NCI-H2107 treated with DMSO at 0.1 percent for 48 hours (cell line): ENCODE results near the gene LRRC42.

Source experiments
- DNase-seq: peaks from one replicate; lab custom pipeline; 2025; ENCODE audit not compliant: unreplicated experiment; lab: John Stamatoyannopoulos, UW

Gene LRRC42

GRCh38 chr1:53938136-53938830, 7.9 kb upstream of the LRRC42 start:
- no peak for DNase-seq

GRCh38 chr1:53942127-53942957, 3.8 kb upstream of the LRRC42 start:
- DNase-seq: no peak

- no peak for DNase-seq
These were observed 3.1 kb upstream of the LRRC42 start for GRCh38 chr1:53943090-53943489.

GRCh38 chr1:53943490-53944043, 2.6 kb upstream of the LRRC42 start:
- DNase-seq: no peak

DNA sequence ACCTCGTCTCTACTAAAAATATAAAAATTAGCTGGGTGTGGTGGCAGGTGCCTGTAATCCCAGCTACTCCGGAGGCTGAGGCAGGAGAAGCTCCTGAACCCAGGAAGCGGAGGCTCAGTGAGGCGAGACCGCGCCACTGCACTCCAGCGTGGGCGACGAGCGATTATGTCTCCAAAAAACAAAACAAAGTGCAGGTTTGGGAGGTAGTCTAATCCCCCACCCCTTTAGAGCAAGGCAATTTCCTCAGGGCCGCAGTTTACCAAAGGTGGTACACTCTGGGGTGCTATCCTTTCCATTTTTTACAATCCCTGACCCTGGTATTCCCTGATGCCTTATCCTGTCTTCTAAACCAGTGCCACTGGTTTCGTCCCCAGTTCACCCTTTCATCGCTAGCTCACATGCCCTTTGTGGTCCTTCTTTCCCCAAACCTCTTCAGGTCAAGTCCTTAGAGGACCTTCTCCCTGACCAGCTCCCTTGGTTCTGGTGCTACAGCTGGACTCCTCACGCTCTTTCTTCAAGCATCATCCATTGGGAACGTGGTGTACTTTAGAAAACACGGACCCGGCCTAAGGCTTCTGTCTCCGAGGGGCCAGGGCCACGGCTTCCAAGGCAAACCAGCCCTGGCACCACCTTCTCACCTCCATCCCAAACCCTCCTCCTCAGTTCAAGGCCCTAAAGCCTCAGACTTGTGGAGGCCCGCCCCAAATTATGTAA, 1.5 kb upstream of the LRRC42 start:
- DNase-seq: peak; percentile 44

DNA sequence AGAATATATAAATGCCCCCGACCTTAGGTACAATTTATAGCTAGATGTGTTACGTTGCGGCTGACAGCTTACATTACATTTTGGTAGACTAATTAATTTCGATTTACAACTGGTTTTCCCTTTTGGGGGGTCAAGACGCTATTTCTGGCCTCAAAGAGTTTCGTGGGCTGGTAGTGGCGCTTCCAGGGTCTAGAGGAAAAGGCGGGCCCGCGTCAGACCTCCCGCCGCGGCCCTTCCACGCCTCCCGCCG, 1.0 kb upstream of the LRRC42 start:
- DNase-seq: no peak

- DNase-seq: peak; percentile 98
These were observed 508 bp upstream of the LRRC42 start, which contains the start of gene IFT25 for GRCh38 chr1:53945433-53946251. TSS of gene IFT25 (minus strand) at chr1:53945699. CDS start at chr1:53940082, 5,617 bp downstream.

DNA sequence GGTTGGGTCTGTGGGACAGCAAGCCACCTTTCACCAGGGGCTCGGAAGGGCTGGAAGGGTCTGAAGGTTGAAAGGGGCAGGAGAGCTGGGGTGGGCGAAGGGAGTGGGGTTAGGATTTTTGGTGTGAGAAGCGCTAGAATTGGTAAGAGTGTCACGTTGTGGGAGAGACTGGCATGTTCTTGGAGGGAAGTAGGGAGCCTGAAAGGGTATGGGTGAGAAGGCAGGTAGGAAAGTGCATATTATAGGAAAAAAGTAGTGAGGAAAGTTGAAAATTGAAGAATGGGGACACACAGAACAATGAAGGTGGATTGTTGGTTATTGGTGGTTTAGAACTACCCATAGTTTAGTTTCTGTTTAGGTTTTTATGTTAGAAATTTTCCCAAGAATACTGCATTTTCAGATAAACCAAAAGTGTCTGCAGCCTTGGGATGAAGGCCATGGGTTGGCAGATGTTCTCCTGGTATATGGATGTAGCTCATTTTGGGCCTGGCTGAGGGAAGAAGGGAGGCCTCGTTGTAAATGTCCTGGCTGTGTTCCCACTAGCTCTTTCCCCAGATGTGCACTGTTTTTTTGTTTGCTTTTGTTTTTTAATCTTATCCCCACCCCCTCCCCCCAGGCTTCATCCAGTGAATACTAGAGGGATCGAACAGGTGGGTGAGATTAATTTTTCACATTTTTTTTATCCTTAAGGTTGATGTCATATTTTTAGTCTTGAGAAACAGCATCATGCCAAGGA, 1.2 kb downstream of the LRRC42 start:
- DNase-seq: no peak

DNA sequence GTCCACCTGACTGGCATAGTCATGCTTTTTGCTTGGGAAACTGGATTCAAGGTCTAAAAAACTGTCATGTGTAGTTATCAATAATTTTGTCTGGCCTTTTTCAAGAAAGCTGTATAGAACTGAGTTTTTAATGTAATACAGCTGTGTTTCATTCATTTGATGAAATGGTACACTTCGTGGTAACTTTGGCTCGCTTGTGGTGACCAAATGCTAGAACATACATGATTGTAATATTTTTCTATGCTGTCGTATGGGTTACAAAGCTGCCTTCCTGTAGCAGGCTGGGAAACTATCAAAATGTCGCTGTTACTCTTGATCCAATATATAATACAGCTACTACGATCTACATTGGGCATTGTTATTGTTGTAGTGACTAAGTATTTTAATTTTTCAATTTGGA, 2.1 kb downstream of the LRRC42 start:
- no peak for DNase-seq

- DNase-seq: peak; percentile 68
These were observed 3.2 kb downstream of the LRRC42 start for GRCh38 chr1:53949023-53949990.

DNA sequence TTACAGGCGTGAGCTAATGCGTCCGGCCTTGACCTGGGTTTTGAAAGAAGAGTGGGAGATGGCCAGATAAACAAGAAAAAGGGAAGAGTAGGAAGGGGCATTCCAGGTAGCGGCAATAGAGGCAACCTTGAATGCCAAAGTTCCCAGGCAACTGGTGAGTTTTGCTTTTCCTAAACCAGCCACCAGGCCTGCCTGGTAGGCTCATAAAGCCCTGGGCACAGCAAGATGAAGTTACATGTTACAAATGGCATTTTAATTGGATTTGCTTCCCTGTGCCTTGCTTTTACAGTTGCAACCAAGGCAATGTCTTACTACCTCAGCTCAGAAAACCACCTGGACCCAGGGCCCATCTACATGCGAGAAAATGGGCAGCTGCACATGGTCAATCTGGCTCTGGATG, 5.5 kb downstream of the LRRC42 start:
- DNase-seq: no peak

GRCh38 chr1:53954128-53954527, 8.0 kb downstream of the LRRC42 start:
- DNase-seq: no peak

GRCh38 chr1:53956308-53957168, 10.4 kb downstream of the LRRC42 start:
- peak; percentile 58 for DNase-seq

GRCh38 chr1:53957194-53957818, 11.2 kb downstream of the LRRC42 start:
- DNase-seq: no peak

DNA sequence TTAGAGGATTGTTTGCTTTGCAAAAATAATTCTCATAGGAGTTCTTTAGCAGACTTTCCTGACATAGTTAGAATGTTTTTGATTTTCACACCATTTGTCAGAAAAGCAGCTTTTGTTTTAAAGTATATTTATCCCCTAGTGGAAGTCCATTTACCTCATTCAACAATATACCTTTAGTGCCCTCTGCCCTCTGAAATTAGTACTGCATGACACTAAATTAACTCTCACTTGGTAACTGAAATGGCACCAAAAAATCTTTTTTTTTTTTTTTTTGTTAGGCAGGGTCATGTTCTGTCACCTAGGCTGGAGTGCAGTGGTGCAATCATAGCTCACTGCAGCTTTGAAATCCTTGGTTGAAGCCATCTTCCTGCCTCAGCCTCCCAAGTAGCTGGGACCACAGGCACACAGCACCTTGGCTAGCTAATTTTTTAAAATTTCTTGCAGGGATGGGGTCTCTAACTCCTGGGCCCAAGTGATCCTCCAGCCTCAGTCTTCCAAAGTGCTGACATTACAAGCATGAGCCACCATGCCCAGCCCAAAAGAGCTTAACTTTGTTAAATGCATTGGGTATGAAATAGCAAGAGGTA, 13.6 kb downstream of the LRRC42 start:
- peak; percentile 14 for DNase-seq

- DNase-seq: no peak
These were observed 16.2 kb downstream of the LRRC42 start for GRCh38 chr1:53962395-53962794.

- no peak for DNase-seq
These were observed 17.3 kb downstream of the LRRC42 start for GRCh38 chr1:53963460-53963859.
